B cell (primary cell): ENCODE measurements around the gene FOXL1. TPM values are rescaled to one million over a fixed set of nuclear protein-coding genes. Genes with fewer than 3 reads are reported as not detected.

Experiments
- ATAC-seq: fragments of 200-7000 bp; cut with Tn5 transposase; one replicate; pipeline ENCODE4 v1.10.0; 2021; ENCODE audit warnings: low read depth, mild to moderate bottlenecking, moderate number of reproducible peaks, moderate library complexity
- CTCF ChIA-PET: fragments of 350-600 bp; sonication (Branson Sonifier 250); formaldehyde crosslinking; loops from one replicate; lab custom pipeline; 2021; ENCODE audit warnings: antibody characterized with exemption, inconsistent platforms; lab: Charles Lee
- POLR2A ChIA-PET: fragments of 350-600 bp; sonication (Branson Sonifier 250); formaldehyde crosslinking; loops from one replicate; lab custom pipeline; 2021; ENCODE audit warnings: antibody characterized with exemption; lab: Charles Lee
- DNase-seq: peaks from one replicate; pipeline ENCODE4 v3.0.0; 2013
- H2AFZ ChIP-seq: 2 replicates; pipeline ENCODE4 v1.6.1; 2012; ENCODE audit warnings: mild to moderate bottlenecking, low read depth, low read length; ENCODE audit not compliant: insufficient read depth, poor library complexity, severe bottlenecking
- H3K27ac ChIP-seq, 2 donors: 1 replicate in 1 of 2; 2 replicates in 1 of 2; pipeline ENCODE4 v1.5.1; 2012 to 2013; ENCODE audit warnings: low read length in 2 of 2, mild to moderate bottlenecking in 2 of 2, moderate library complexity in 1 of 2
- H3K27me3 ChIP-seq, 4 experiments: fragments of 200-600 bp in 1 of 4; sonication (generic) in 1 of 4; replicated peaks in 1 of 4; 1 replicate in 2 of 4; 2 replicates in 2 of 4; pipeline versions ENCODE4 v1.6.1 to v1.7.0; 2013 to 2016; ENCODE audit warnings: low read length in 3 of 4, mild to moderate bottlenecking in 2 of 4, mixed read lengths in 1 of 4, moderate library complexity in 1 of 4; ENCODE audit not compliant: insufficient read depth in 4 of 4, control insufficient read depth in 3 of 4; ENCODE audit errors: control extremely low read depth in 1 of 4
- H3K36me3 ChIP-seq, 2 experiments: replicated peaks in 1 of 2; 1 replicate in 1 of 2; 2 replicates in 1 of 2; pipeline versions ENCODE4 v1.6.1 to v1.7.1; 2013; ENCODE audit warnings: low read length in 1 of 2; ENCODE audit not compliant: insufficient read depth in 2 of 2, control insufficient read depth in 1 of 2; ENCODE audit errors: control extremely low read depth in 1 of 2, extremely low read depth in 1 of 2
- H3K4me1 ChIP-seq, 2 donors: fragments of 200-600 bp in 1 of 2; sonication (generic) in 1 of 2; 1 replicate in 1 of 2; 2 replicates in 1 of 2; pipeline versions ENCODE4 v1.5.1 to v1.6.1; 2013 to 2017; ENCODE audit warnings: low read length in 2 of 2; ENCODE audit not compliant: control insufficient read depth in 2 of 2, insufficient read depth in 2 of 2
- H3K4me2 ChIP-seq: replicated peaks from 2 replicates; pipeline ENCODE3; 2012; ENCODE audit warnings: mild to moderate bottlenecking, low read depth, low read length; ENCODE audit not compliant: poor library complexity, severe bottlenecking
- H3K4me3 ChIP-seq, 5 experiments: fragments of 200-600 bp in 1 of 5; sonication (generic) in 1 of 5; 1 replicate in 3 of 5; 2 replicates in 2 of 5; pipeline versions ENCODE4 v1.5.1 to v1.7.0; 2011 to 2016; ENCODE audit warnings: low read length in 4 of 5, mild to moderate bottlenecking in 4 of 5, low read depth in 2 of 5, control low read depth in 1 of 5, moderate library complexity in 1 of 5; ENCODE audit not compliant: insufficient read depth in 1 of 5; ENCODE audit errors: control extremely low read depth in 1 of 5, extremely low read depth in 1 of 5
- H3K79me2 ChIP-seq: fragments of 200-600 bp; sonication (generic); one replicate; pipeline ENCODE4 v1.6.0; 2016; ENCODE audit warnings: low read length; ENCODE audit not compliant: control insufficient read depth, insufficient read depth
- H3K9ac ChIP-seq: fragments of 200-600 bp; sonication (generic); 2 replicates; pipeline ENCODE4 v1.6.1; 2017; ENCODE audit warnings: mild to moderate bottlenecking, low read length, moderate library complexity
- H3K9me3 ChIP-seq, 3 donors: one replicate each; pipeline versions ENCODE4 v1.6.1 to v1.7.1; 2013; ENCODE audit warnings: low read length in 2 of 3; ENCODE audit not compliant: control insufficient read depth in 2 of 3, insufficient read depth in 1 of 3; ENCODE audit errors: control extremely low read depth in 1 of 3
- H4K20me1 ChIP-seq: 2 replicates; pipeline ENCODE4 v1.6.0; 2012; ENCODE audit warnings: mild to moderate bottlenecking, low read length; ENCODE audit not compliant: insufficient read depth, control insufficient read depth, poor library complexity, severe bottlenecking
- H3K27ac Mint-ChIP-seq: one replicate; pipeline ENCODE4 v1.8.0; 2021; ENCODE audit warnings: mixed read lengths
- H3K27me3 Mint-ChIP-seq: one replicate; pipeline ENCODE4 v1.8.0; 2021; ENCODE audit warnings: mixed read lengths
- H3K4me1 Mint-ChIP-seq: one replicate; pipeline ENCODE4 v1.8.0; 2021; ENCODE audit warnings: mixed read lengths
- H3K4me3 Mint-ChIP-seq: one replicate; pipeline ENCODE4 v1.8.0; 2021; ENCODE audit warnings: mixed read lengths
- H3K9me3 Mint-ChIP-seq: one replicate; pipeline ENCODE4 v1.8.0; 2022; ENCODE audit warnings: mixed read lengths; ENCODE audit not compliant: insufficient read depth
- CTCF ChIP-seq: fragments of 200-600 bp; IDR thresholded peaks from one replicate; pipeline ENCODE4 v1.8.0; 2022; ENCODE audit warnings: antibody characterized with exemption, mild to moderate bottlenecking
- EZH2 ChIP-seq: IDR thresholded peaks from 2 replicates; pipeline ENCODE4 v1.6.1; 2012; ENCODE audit warnings: borderline replicate concordance, low read depth, mild to moderate bottlenecking, moderate library complexity, low read length; ENCODE audit not compliant: insufficient read depth, poor library complexity, severe bottlenecking
- whole genome bisulfite sequencing: methylation state at CpG from one replicate; pipeline ENCODE4 v1.1.5; 2013; ENCODE audit warnings: missing lambda C conversion rate; ENCODE audit not compliant: insufficient coverage; 5-methylcytosine and 5-hydroxymethylcytosine counted together
- intact Hi-C: fragments of 100-400 bp; cut with micrococcal nuclease; formaldehyde crosslinking; loops from one replicate; pipeline ENCODE4 v1.10.0; 2022
- polyA plus RNA-seq: library from polyadenylated mRNA; depleted of rRNA; stranded (reverse); fragments of >200 nt; gene quantifications from 2 replicates; pipeline ENCODE4 v1.2.3, GENCODE V29; 2012
- total RNA-seq, 2 donors: library from RNA; stranded (reverse); fragments of 120-200 nt in 1 of 2; gene quantifications; 1 replicate in 1 of 2; 2 replicates in 1 of 2; pipeline versions ENCODE4 v1.2.3 to v1.2.4, GENCODE V29; 2013 to 2022

FOXL1 gene
- total and polyA plus RNA-seq, 2 donors (not counting 1 experiment from before 2014, with no cell fraction given): not detected

GRCh38 chr16:86565644-86566511 lies 12.5 kb upstream of the FOXL1 start:
- intact Hi-C loops: loop anchor here (5.0 kb wide), 1 partner anchor 54 kb away; the partner anchor contains the start of gene FOXF1
- ChIA-PET POLR2A (no interaction called here), CTCF (no interaction called here)
- no peak overlapping the region for H2AFZ ChIP-seq
- Mint-ChIP-seq H3K9me3 (no peaks in the 10 kb centered on the region), H3K27ac (no peak overlapping the region), H3K27me3 (peaks cover 56% of the 10 kb centered on the region), H3K4me1 (peaks cover 23% of the 10 kb centered on the region), H3K4me3 (no peak overlapping the region)
- DNase-seq: peak; percentile 46
- peaks cover 0 to 69% (median 41%) of the 10 kb centered on the region in 4 experiments for H3K27me3 ChIP-seq
- no peak for ATAC-seq
- TF ChIP-seq CTCF (no peak), EZH2 (no peak)
- 10% methylated on average over 37 of the region's 53 CpGs for WGBS
- no peaks in the 10 kb centered on the region for H4K20me1 ChIP-seq
- H3K4me2 ChIP-seq: peak overlapping the region; percentile 62
- no peak overlapping the region for H3K9ac ChIP-seq
- no peak overlapping the region for H3K27ac ChIP-seq
- no peaks in the 10 kb centered on the region for H3K36me3 ChIP-seq
- H3K4me1 ChIP-seq: peaks cover 29 to 37% of the 10 kb centered on the region in 2 donors
- no peak overlapping the region for H3K4me3 ChIP-seq
- no peaks in the 10 kb centered on the region for H3K79me2 ChIP-seq
- H3K9me3 ChIP-seq: peaks cover 0 to 16% (median 0%) of the 10 kb centered on the region in 3 donors

GRCh38 chr16:86566601-86566965 lies 11.8 kb upstream of the FOXL1 start, which contains the start of gene FOXC2:
Gene FOXC2, plus strand, starts transcription at chr16:86566829. Its CDS starts 507 bp downstream, at chr16:86567336.
- H3K9ac ChIP-seq: no peak within 1 kb of the TSS
- ATAC-seq (no peak), DNase-seq (peak; percentile 56)
- no peaks in the 10 kb centered on the region for H3K36me3 ChIP-seq
- H3K9me3 ChIP-seq: peaks cover 0 to 16% (median 0%) of the 10 kb centered on the region in 3 donors
- Mint-ChIP-seq H3K27ac (peak within 1 kb of the TSS; percentile 37), H3K4me1 (peaks cover 23% of the 10 kb centered on the region), H3K4me3 (peak within 1 kb of the TSS; percentile 63), H3K27me3 (peaks cover 63% of the 10 kb centered on the region), H3K9me3 (no peaks in the 10 kb centered on the region)
- TF ChIP-seq EZH2 (no peak), CTCF (no peak)
- POLR2A ChIA-PET: no interaction called here
- H4K20me1 ChIP-seq: no peaks in the 10 kb centered on the region
- no peaks in the 10 kb centered on the region for H3K79me2 ChIP-seq
- peaks cover 29 to 37% of the 10 kb centered on the region in 2 donors for H3K4me1 ChIP-seq
- no peak within 1 kb of the TSS for H3K27ac ChIP-seq
- H3K27me3 ChIP-seq: peaks cover 0 to 68% (median 41%) of the 10 kb centered on the region in 4 experiments
- H2AFZ ChIP-seq: no peak within 1 kb of the TSS
- WGBS: 10% methylated on average over 30 of the region's 30 CpGs
- CTCF ChIA-PET: no interaction called here
- intact Hi-C loops: loop anchor here (5.0 kb wide), 1 partner anchor 54 kb away; the partner anchor contains the start of gene FOXF1
- peak within 1 kb of the TSS in 1 of 5 experiments; percentile 20 for H3K4me3 ChIP-seq
- peak within 1 kb of the TSS; percentile 62 for H3K4me2 ChIP-seq
